RWPE2 (cell line): Measurements from ENCODE around the gene FGF19.

Experiments used
- ATAC-seq: fragments of 200-7000 bp; cut with Tn5 transposase; 3 replicates; pipeline ENCODE4 v1.9.1; 2021; ENCODE audit warnings: low read depth
- DNase-seq: peaks from one replicate; pipeline ENCODE4 v3.0.0-alpha.2; 2020; ENCODE audit warnings: low spot score
- H3K27ac ChIP-seq: fragments of 450-650 bp; 2 replicates; pipeline ENCODE4 v1.5.1; 2017; ENCODE audit warnings: mild to moderate bottlenecking; ENCODE audit not compliant: poor library complexity, severe bottlenecking
- H3K27me3 ChIP-seq: fragments of 250-450 bp; sonication (Bioruptor Pico); 2 replicates; pipeline ENCODE4 v1.5.1; 2021; ENCODE audit warnings: mild to moderate bottlenecking, moderate library complexity; ENCODE audit not compliant: insufficient read depth, poor library complexity, severe bottlenecking
- H3K36me3 ChIP-seq: fragments of 250-450 bp; sonication (Bioruptor Pico); 2 replicates; pipeline ENCODE4 v1.5.1; 2020; ENCODE audit warnings: low read depth, mild to moderate bottlenecking, moderate library complexity
- H3K4me1 ChIP-seq: fragments of 250-450 bp; sonication (Bioruptor Pico); 2 replicates; pipeline ENCODE4 v1.5.1; 2021; ENCODE audit warnings: mild to moderate bottlenecking, moderate library complexity; ENCODE audit not compliant: insufficient read depth, poor library complexity, severe bottlenecking
- H3K4me3 ChIP-seq: fragments of 250-450 bp; sonication (Bioruptor Pico); 2 replicates; pipeline ENCODE4 v1.5.1; 2021; ENCODE audit warnings: mild to moderate bottlenecking, moderate library complexity; ENCODE audit not compliant: severe bottlenecking
- H3K9me3 ChIP-seq: fragments of 250-450 bp; sonication (Bioruptor Pico); 2 replicates; pipeline ENCODE4 v1.5.1; 2021; ENCODE audit warnings: mild to moderate bottlenecking, moderate library complexity; ENCODE audit not compliant: severe bottlenecking
- TF ChIP-seq, protein P1 (sequence below): fragments of 450-650 bp; IDR thresholded peaks from one replicate; pipeline ENCODE4 v1.5.1; 2017; ENCODE audit warnings: mild to moderate bottlenecking, moderate library complexity; ENCODE audit not compliant: poor library complexity, severe bottlenecking

FGF19 gene

DNA sequence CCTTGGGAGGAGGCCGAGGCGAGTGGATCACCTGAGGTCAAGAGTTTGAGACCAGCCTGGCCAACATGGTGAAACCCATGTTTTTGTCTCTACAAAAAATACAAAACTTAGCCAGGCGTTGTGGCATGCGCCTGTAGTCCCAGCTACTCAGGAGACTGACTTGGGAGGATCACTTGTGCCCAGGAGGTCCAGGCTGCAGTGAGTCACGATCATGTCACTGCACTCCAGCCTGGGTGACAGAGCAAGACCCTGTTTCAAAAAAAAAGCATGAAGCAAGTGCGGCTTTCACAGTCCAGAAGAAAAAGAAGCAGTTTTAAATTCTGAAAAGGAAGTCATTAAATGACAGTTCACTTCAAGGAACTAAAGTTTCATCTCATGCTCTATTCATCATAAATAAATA is 21.6 kb downstream of the FGF19 start:
- Histone ChIP-seq H3K36me3 (no peaks in the 10 kb centered on the region), H3K27me3 (no peaks in the 10 kb centered on the region), H3K9me3 (no peaks in the 10 kb centered on the region), H3K4me1 (no peaks in the 10 kb centered on the region), H3K27ac (no peak overlapping the region), H3K4me3 (no peak overlapping the region)
- ATAC-seq (no peak), DNase-seq (no peak)
- TF ChIP-seq, protein P1, sequence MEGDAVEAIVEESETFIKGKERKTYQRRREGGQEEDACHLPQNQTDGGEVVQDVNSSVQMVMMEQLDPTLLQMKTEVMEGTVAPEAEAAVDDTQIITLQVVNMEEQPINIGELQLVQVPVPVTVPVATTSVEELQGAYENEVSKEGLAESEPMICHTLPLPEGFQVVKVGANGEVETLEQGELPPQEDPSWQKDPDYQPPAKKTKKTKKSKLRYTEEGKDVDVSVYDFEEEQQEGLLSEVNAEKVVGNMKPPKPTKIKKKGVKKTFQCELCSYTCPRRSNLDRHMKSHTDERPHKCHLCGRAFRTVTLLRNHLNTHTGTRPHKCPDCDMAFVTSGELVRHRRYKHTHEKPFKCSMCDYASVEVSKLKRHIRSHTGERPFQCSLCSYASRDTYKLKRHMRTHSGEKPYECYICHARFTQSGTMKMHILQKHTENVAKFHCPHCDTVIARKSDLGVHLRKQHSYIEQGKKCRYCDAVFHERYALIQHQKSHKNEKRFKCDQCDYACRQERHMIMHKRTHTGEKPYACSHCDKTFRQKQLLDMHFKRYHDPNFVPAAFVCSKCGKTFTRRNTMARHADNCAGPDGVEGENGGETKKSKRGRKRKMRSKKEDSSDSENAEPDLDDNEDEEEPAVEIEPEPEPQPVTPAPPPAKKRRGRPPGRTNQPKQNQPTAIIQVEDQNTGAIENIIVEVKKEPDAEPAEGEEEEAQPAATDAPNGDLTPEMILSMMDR, result no peak

- TF ChIP-seq, protein P1, result no peak
- ATAC-seq, result no peak
- Histone ChIP-seq H3K27me3 (no peaks in the 10 kb centered on the region), H3K27ac (no peak overlapping the region), H3K4me3 (no peak overlapping the region), H3K9me3 (no peaks in the 10 kb centered on the region), H3K36me3 (no peaks in the 10 kb centered on the region), H3K4me1 (no peaks in the 10 kb centered on the region)
- DNase-seq, result no peak
These were observed 23.1 kb downstream of the FGF19 start for GRCh38 chr11:69680688-69681087.

GRCh38 chr11:69677749-69678148 is 26.1 kb downstream of the FGF19 start:
- no peak overlapping the region for H3K4me3 ChIP-seq
- no peak for ATAC-seq
- TF ChIP-seq, protein P1, result no peak
- DNase-seq, result no peak
- no peaks in the 10 kb centered on the region for H3K27me3 ChIP-seq
- peaks cover 6% of the 10 kb centered on the region; the same call in 1 of the 2 replicates for H3K36me3 ChIP-seq
- no peaks in the 10 kb centered on the region for H3K9me3 ChIP-seq
- no peaks in the 10 kb centered on the region for H3K4me1 ChIP-seq
- no peak overlapping the region for H3K27ac ChIP-seq

GRCh38 chr11:69674886-69675714 is 28.7 kb downstream of the FGF19 start, which contains the start of gene LTO1:
Gene LTO1, minus strand, starts transcription at chr11:69675353. Its CDS starts 114 bp downstream, at chr11:69675239.
- H3K27ac ChIP-seq, result peak within 1 kb of the TSS; percentile 52
- TF ChIP-seq, protein P1, result no peak
- H3K27me3 ChIP-seq, result no peaks in the 10 kb centered on the region
- H3K4me1 ChIP-seq, result no peaks in the 10 kb centered on the region
- DNase-seq (peak; percentile 93), ATAC-seq (peak; percentile 87)
- peak within 1 kb of the TSS; percentile 73 for H3K4me3 ChIP-seq
- peaks cover 31% of the 10 kb centered on the region for H3K36me3 ChIP-seq
- no peaks in the 10 kb centered on the region for H3K9me3 ChIP-seq
